HG02678 (cell line): Measurements from ENCODE around the gene FBLIM1.
A peak's percentile ranks its signal among the peaks of the same experiment; 100 is the strongest.
"Not testable (repeated sequence)": the region's sequence is repeated elsewhere in the genome, so short reads cannot be mapped to it uniquely, and the experiment has no call there.

Source experiments
- ATAC-seq: cut with Tn5 transposase; IDR thresholded peaks from one replicate; pipeline ENCODE4 v1.9.1; 2021; ENCODE audit warnings: mild to moderate bottlenecking, moderate library complexity; ENCODE audit not compliant: unreplicated experiment

FBLIM1 gene

DNA sequence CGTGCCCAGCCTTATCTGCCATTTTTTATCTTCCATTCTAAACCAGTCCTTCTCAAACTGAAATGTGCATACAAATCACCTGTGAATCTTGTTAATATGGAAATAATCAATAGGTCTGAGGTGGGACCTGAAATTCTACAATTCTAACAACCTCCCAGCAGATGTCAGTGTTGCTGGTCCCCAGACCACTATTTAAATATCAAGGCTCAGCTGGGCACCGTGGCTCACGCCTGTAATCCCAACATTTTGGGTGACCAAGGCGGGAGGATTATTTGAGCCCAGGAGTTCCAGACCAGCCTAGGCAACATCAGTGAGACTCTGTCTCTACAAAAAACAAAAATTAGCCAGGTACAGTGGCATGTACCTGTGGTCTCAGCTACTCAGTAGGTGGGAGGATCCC, 44.8 kb downstream of the FBLIM1 start:
- no peak for ATAC-seq

DNA sequence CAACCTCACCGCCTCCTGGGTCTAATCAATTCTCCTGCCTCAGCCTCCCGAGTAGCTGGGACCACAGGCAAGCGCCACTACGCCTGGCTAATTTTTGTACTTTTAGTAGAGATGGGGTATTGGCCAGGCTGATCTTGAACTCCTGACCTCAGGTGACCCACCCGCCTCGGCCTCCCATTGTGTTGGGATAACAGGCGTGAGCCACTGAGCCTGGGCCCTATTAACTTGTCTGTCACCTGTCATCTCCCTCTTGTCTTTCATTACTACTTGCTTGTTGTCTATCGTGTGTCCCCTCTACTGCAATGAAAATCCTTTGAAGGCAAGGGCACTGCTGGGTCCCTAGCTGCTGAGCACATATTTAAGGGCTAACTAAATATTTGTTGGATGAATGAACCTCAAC, 45.5 kb downstream of the FBLIM1 start:
- no peak for ATAC-seq

DNA sequence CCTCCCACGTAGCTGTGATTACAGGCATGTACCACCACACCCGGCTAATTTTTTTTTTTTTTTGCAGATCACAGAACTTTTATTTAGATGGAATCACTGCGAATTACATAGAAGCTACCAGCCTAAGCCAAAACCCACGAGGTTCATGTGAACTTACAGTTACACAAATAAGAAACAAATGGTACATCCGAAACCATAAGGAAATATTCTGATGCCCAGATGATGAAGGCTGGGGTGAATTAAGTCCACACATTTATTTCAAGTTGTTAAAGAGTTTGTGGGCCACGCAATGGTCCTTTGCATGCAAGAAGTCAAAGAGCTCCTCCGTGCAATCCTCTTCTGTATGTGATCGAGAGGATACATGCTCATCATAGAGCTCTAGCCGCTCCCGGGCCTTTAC, 48.5 kb downstream of the FBLIM1 start:
- ATAC-seq: no peak

GRCh38 chr1:15807549-15807948, 49.0 kb downstream of the FBLIM1 start, which contains the start of gene UQCRHL:
TSS of gene UQCRHL (minus strand) at chr1:15807649. CDS start at chr1:15807649, 0 bp downstream.
- not testable (repeated sequence) for ATAC-seq

DNA sequence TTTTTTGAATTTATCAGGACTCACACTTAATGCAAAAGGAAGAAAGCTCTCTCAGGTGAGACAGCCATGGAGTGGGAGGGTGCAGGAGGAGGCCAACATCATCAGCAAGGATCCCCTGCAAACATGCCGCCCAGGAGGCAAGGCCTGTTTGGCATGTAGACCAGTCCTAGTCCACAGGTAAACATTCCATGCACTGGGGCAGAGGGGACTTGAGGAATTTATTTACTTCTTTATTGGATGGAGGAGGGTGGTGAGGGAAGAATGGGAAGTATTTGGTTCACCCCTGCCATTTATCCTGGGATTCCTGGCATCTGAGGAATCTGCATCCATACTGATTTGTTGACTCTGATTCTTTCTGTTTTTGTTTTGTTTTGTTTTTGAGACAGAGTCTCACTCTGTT, 50.4 kb downstream of the FBLIM1 start:
- ATAC-seq: no peak

DNA sequence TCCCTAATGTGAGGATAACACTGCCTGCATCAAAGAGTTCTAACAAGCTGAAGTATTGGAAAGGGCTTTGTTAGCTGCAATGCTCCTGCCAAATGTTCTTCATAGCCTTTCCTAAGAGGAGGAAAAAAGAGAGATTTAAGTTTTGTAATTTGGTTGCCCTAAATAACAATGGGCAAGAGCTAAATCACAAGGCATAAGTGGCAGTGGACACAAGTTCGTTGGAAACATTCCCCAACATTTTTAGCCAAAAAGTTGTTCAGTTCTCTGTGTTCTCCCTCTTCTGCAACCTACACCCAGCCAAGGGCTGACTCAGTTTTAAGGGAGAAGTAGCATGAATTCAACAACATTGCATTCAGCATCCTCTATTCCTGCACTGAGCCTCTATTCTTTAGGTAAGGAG, 51.5 kb downstream of the FBLIM1 start:
- no peak for ATAC-seq

- no peak for ATAC-seq
Measured at GRCh38 chr1:15816674-15817073, 58.1 kb downstream of the FBLIM1 start.

DNA sequence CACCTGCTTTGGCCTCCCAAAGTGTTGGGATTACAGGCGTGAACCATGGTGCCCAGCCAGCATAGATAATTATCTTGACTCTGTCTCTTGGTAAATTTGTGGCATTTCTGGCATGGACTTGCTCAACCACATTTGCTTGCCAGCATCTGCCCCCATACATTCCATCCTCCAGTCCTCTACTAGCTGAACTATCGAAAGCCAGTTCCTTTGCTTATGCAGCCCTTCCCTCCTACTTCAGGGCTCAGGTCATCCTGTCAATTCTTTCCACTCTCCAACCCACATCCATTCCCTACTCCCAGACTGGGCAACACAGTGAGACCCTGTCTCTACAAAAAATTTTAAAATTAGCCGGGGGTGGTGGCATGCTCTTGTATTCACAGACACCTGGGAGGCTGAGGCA, 61.9 kb downstream of the FBLIM1 start:
- no peak for ATAC-seq

DNA sequence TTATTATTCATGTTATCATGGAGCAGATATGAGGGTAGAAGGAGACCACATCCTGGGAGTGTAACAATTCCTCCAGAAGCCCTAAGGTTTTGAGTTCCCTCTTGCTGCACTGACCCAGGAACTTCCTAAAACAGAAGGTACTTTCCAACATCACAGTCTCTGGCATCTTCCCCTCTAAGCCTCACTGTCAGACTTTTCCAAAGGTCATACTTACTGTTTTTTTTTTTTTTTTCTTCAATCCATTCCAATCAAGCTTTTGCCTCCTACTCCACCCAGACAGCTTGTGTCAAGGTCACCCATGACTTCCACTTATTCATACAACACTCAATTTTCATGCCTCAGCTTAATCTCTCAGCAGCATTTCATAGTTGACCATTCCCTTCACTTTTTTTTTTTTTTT, 67.2 kb downstream of the FBLIM1 start:
- ATAC-seq: no peak

DNA sequence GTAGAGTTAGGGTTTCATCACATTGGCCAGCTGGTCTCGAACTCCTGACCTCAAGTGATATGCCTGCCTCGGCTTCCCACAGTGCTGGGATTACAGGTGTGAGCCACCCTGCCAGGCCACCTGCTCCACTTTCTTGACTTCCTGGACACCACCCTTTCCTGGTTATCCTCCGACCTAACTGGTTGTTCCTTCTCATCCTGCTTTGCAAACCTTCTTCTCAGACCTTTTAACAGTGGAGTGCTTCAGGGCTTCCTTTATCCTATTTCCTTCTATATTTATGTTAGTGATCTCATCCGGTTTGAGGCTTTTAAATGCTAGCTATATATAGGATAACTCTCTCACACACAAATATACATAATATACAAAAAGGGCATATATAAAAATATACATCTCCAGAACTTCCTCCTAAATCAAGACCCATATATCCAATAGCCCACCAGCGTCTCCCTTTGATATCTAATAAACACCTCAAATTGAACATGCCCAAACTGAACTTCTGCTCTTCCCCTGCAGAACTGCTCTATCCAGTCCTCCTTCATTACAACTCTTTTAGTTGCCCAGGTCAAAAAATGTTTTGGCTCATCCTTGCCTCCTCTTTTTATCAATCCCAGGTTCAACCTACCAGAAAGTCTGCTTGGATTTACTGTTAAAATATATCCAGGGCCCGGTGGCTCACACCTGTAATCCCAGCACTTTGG, 68.4 kb downstream of the FBLIM1 start:
- no peak for ATAC-seq

DNA sequence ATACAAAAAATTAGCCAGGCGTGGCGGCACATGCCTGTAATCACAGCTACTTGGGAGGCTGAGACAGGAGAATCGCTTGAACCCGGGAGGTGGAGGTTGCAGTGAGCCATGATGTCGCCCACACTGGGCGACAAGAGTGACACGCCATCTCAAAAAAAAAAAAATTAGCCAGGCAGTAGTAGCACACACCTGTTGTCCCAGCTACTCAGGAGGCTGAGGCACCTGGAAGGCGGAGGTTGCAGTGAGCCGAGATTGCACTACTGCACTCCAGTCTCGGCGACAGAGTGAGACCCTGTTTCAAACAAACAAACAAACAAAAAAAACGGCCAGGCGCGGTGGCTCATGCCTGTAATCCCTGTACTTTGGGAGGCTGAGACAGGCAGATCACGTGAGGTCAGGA, 69.0 kb downstream of the FBLIM1 start:
- ATAC-seq: not testable (repeated sequence)

DNA sequence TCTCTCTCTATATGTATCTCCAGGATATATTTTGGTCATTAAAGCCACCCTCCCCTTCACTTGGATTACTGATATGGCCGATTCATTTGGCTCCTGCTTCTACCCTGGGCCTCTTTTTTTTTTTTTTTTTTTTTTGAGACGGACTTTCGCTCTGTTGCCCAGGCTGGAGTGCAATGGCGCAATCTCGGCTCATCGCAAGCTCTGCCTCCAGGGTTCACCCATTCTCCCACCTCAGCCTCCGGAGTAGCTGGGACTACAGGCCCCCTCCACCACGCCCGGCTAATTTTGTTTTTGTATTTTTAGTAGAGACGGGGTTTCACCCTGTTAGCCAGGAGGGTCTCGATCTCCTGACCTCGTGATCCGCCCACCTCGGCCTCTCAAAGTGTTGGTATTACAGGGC, 70.3 kb downstream of the FBLIM1 start:
- not testable (repeated sequence) for ATAC-seq

DNA sequence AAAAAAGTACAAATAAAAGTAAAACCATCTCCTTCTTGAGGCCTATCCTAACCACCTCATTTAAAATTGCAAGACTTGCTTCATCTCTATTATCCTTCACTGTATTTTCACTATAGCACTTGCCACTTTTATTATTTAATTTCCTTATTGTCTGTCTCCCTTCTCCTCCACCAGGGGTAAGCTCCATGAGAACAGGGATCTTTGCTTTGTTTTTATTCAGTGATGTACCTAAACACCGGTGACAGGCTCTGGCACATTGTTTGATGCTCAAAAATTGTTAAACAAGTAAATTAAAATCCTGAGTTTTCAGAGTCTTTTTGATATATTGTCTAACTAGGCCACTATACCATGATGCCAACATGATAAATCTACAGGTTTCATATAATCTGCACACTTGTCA, 71.7 kb downstream of the FBLIM1 start:
- ATAC-seq: no peak

GRCh38 chr1:15833069-15833679, 74.6 kb downstream of the FBLIM1 start:
- no peak for ATAC-seq

GRCh38 chr1:15833842-15834405, 75.3 kb downstream of the FBLIM1 start:
- no peak for ATAC-seq

DNA sequence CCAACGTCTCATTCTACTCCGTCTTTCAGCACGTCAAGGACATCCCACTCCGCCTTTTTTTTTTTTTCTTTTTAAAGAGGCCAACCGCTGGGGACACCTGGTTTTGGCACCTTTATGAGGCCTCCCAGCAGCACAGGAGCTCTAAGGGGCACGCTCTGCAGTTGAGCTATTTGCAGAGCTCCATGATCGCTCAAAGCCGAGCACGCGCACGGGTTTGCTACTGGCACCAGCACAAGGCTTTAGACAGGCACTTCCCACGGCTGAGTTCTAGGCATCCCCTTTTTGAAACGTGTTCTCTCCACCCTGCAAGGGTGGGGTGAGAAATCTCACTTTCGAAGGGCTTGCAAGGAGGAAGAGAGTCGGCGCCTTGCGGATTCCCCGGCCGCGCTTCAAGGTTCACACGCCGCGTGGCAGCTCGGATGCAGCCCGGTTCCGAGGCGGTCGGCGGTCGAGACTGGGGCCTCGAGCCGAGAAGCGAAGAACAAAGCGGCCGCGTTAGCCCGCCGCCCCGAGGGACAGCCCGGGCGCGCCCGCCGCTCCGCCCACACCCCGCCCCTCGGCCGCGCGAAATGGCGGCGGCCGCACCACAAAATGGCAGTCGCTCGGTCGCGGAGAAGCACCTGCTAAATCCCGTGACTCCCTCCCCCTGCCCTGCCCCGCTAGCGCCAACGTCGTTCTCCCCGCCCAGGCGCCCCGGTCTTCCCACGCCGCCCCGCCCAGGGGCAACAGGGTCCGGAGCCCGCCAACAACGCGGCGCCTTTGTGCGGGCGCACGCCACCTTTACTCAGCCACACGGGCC, 76.0 kb downstream of the FBLIM1 start:
- peak; percentile 48 for ATAC-seq

- ATAC-seq: peak; percentile 7
Measured at GRCh38 chr1:15835205-15835740, 76.7 kb downstream of the FBLIM1 start.

- peak; percentile 50 for ATAC-seq
Measured at GRCh38 chr1:15835741-15836510, 77.3 kb downstream of the FBLIM1 start.
